MG63 (cell line): ENCODE data around the gene MUL1. TPM values are rescaled to one million over a fixed set of nuclear protein-coding genes. Genes with fewer than 3 reads are reported as not detected.
"Not testable (repeated sequence)": the region's sequence is repeated elsewhere in the genome, so short reads cannot be mapped to it uniquely, and the experiment has no call there.

Experiments used
- DNase-seq: peaks from one replicate; pipeline ENCODE4 v3.0.0-alpha.2; 2020
- H3K27me3 ChIP-seq: fragments of 250-450 bp; sonication (Bioruptor Pico); 2 replicates; pipeline ENCODE4 v1.5.1; 2020; ENCODE audit warnings: mild to moderate bottlenecking, moderate library complexity
- H3K36me3 ChIP-seq: fragments of 250-450 bp; sonication (Bioruptor Pico); 2 replicates; pipeline ENCODE4 v1.5.1; 2020; ENCODE audit warnings: mild to moderate bottlenecking, moderate library complexity
- H3K4me3 ChIP-seq: fragments of 250-450 bp; sonication (Bioruptor Pico); 2 replicates; pipeline ENCODE4 v1.5.1; 2020; ENCODE audit warnings: mild to moderate bottlenecking, moderate library complexity
- H3K9me3 ChIP-seq: fragments of 250-450 bp; sonication (Bioruptor Pico); 2 replicates; pipeline ENCODE4 v1.5.1; 2020; ENCODE audit warnings: mild to moderate bottlenecking, moderate library complexity
- total RNA-seq: library from RNA; depleted of rRNA; stranded (reverse); fragments of >200 nt; shearing (Covaris generic); gene quantifications from 2 replicates; pipeline ENCODE4 v1.2.3, GENCODE V29; 2014; ENCODE audit warnings: low replicate concordance

The MUL1 gene
- total RNA-seq, 1 experiment from 2014 or later, result 12.1 TPM

DNA sequence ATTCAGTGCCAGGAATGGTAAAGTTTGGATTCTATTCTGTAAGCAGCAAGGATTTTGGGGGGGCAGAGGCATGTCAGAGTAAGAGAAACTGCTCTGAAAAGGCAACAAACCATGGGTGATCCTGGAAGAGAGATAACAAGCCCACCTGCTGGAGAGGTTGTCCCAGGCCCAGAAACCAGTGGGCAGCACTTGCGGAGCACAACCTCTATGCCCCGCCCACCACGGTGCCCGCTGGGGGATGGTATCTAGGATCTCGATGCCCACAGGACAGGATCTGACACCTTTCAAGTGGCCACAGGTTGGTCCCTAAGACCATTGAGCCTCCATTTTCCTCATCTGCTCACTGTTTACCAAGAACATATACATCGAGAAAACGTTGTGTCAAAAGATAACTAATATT is 20.3 kb upstream of the MUL1 start:
- no peak for DNase-seq
- Histone ChIP-seq H3K4me3 (no peak overlapping the region), H3K36me3 (no peaks in the 10 kb centered on the region), H3K9me3 (no peaks in the 10 kb centered on the region), H3K27me3 (no peaks in the 10 kb centered on the region)

DNA sequence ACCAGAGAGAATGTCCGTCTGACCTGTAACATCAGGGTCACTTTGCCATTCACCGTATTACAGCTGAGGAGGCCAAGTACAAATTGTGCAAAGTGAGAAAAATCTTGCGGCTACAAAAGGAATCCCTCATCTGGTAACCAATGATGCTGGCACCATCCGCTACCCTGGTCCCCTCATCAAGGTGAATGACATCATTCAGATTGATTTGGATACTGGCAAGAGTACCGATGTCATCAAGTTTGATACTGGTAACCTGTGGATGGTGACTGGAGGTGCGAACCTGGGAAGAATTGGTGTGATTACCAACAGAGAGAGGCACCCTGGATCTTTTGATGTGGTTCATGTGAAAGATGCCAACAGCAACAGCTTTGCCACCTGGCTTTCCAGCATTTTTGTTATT is 18.3 kb upstream of the MUL1 start:
- Histone ChIP-seq H3K9me3 (no peaks in the 10 kb centered on the region), H3K27me3 (no peaks in the 10 kb centered on the region), H3K36me3 (no peaks in the 10 kb centered on the region), H3K4me3 (no peak overlapping the region)
- no peak for DNase-seq

DNA sequence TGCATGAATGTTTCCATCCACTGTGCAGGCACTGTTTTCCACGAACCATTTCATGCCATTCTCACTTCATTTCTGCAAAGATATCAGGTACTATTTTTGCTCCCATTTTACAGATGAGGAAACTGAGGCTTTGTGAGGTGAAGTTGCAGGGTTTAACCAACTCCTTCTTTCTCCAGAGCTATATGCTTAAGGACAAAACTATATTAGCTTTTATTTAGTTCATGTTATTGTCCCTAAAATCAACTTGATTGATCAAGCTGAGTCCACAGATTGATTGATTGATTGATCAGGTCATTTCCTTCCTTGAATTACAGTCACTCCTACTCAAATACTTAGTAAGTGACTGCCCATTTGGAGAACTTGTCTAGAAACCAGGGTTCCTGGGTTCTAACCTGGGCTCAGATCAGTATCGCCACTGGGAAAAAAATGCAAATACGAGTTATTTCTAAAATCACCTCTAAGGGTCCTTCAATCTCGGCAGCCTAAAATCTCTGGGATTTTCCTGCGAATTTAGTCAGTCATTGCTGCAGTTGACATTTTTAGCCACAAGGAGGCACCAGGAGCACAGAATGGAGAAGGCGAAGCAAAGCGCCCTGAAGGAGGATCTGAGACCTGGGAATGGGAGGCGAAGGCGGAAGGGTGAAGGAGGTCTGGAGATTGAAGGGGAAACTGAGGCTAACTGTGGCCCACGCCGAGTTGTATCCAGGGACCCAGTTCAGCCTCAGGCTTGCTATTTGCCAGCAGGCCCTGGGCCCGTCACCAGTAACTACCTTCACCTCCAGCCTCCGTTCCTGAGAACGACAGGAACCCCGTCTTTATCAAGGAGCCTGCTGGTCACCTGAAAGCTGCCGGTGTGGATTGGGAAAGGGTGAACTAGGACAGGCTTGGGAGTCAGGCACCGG is 14.3 kb upstream of the MUL1 start:
- DNase-seq, result peak; percentile 57
- Histone ChIP-seq H3K4me3 (no peak overlapping the region), H3K36me3 (no peaks in the 10 kb centered on the region), H3K27me3 (no peaks in the 10 kb centered on the region), H3K9me3 (no peaks in the 10 kb centered on the region)

DNA sequence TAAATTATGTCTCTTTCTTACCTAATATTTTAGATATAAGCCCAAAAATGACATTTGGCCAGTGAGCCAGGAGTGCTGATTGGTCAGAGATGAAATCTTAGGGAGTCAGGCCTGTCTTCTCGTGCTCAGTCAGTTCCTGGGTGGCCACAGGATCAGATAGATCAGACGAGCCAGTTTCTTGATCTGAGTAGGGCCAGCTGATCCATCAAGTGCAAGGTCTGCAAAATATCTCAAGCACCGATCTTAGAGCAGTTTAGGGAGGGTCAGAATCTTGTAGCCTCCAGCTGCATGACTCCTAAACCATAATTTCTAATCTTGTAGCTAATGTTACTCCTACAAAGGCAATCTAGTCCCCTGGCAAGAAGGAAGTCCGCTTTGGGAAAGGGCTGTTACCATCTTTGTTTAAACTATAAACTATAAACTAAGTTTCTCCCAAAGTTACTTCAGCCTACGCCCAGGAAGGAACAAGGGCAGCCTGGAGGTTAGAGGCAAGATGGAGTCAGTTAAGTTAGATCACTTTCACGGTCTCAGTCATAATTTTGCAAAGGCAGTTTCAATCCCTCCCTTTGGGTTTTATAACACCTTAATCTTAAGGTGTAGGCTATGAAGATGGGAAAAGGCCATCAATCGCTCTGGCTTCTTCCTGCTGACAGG is 11.8 kb upstream of the MUL1 start:
- H3K27me3 ChIP-seq, H3K36me3 ChIP-seq, H3K4me3 ChIP-seq, DNase-seq, H3K9me3 ChIP-seq: not testable (repeated sequence)

DNA sequence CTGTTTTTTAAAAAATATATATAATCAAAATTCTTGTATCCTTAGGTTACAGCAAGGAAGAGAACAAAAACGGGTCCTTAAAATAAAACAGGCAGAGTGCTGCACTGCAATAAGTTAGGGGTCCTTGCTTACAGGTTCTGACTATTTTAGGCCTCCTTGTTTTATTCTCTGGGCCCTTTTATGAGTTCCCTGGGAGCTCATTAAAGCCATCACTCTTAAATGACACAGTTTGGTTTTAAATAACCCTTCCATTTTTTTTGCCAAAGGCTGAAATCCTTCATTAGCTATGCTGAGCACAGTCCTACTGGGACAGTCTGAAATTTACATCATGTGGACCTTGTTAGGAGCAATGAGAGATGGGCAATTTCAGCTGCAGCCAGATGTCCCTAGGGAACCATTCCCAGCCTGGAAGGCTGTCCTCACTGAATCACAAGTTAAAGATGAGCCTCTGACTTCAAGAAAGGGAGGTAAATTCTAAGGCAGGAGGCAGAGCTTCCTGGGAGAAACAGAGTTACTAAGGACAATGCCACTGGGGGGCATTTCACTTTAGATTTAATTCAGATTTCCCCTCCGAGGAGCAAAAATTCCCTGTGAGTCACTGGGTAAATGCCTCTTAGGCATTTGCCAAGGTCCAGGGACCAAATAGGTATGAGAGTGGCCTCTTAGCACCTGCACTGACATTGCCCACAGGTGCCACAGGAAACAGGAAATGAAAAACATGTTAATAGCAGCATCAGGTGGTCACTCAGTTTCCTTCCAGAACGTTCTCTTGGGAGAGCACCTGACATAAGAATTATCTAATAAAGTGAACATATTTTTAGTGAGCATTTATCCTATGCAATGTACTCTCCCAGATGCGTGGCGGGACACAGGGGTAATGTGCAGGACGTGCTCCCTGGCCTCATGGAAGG is 3.8 kb upstream of the MUL1 start:
- H3K9me3 ChIP-seq, result no peaks in the 10 kb centered on the region
- H3K36me3 ChIP-seq, result no peaks in the 10 kb centered on the region; the same call in 1 of the 2 replicates
- no peaks in the 10 kb centered on the region for H3K27me3 ChIP-seq
- no peak overlapping the region for H3K4me3 ChIP-seq
- DNase-seq, result no peak

DNA sequence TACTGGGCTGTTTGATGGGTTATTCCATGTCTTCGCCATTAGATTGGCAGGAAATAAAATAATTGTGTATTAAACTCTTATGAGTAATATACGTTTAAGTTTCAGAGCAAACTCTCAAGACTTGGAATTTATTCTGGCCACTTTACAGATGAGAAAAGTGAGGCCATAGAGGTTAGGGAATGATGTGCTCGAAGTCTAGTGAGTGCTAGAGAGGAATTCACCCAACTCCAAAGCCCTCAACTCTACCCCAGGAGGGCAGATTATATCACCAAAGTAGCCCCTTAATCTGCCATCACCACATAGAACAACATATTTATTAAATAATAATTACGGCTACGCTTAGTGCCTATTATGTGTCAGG is 440 bp upstream of the MUL1 start:
- no peak for DNase-seq
- Histone ChIP-seq H3K9me3 (no peaks in the 10 kb centered on the region), H3K4me3 (peak overlapping the region; percentile 99), H3K27me3 (no peaks in the 10 kb centered on the region), H3K36me3 (peaks cover 21% of the 10 kb centered on the region)

- Histone ChIP-seq H3K4me3 (peak overlapping the region; percentile 99), H3K36me3 (peaks cover 33% of the 10 kb centered on the region), H3K9me3 (no peaks in the 10 kb centered on the region), H3K27me3 (no peaks in the 10 kb centered on the region)
- no peak for DNase-seq
Measured at GRCh38 chr1:20507248-20507563, 745 bp downstream of the MUL1 start.

DNA sequence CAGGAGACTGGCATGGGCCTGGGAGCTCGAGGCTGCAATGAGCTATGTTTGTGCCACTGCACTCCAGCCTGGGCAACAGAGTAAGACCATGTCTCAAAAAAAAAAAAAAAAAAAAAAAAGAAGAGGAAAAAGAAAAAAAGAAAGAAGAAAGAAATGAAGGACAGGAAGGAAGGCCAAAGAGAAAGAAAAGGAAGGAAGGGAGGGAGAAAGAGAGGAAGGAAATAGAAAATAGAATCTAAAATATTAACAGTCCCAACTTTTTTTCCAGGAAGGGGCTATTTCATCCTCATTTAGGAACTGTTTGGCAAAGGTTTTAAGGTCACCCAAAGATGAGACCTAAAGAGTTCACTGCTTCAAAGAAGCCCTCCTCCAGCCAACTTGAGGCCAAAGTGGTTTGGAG is 2.5 kb downstream of the MUL1 start:
- DNase-seq, result no peak
- Histone ChIP-seq H3K27me3 (no peaks in the 10 kb centered on the region), H3K9me3 (no peaks in the 10 kb centered on the region), H3K4me3 (no peak overlapping the region), H3K36me3 (peaks cover 43% of the 10 kb centered on the region)

- DNase-seq, result no peak
Measured at GRCh38 chr1:20500716-20501115, 7.2 kb downstream of the MUL1 start.

DNA sequence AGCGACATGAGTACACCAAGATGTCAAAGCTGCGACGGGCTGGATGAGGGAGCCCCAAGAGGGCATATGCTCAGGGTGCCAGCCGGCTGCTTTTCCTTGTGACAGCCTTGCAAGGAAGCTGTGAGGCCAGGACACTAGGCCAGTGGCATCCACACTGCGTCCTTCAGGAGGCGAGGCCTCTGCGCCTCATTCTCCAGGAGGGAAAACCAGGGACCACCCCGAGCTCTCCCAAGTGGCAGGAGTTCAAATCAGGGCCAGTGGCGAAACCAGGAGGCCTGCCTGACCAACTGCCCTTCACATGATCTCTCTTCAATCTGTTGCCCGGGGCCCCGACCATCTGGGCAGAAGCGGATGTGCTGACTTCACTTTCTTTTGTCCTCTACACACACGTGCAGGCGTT is 8.2 kb downstream of the MUL1 start:
- no peak overlapping the region for H3K4me3 ChIP-seq
- H3K9me3 ChIP-seq, result no peaks in the 10 kb centered on the region

More at GRCh38 chr1:20500716-20501115, 7.2 kb downstream of the MUL1 start:
- no peaks in the 10 kb centered on the region for H3K9me3 ChIP-seq
- H3K27me3 ChIP-seq, result no peaks in the 10 kb centered on the region
- H3K36me3 ChIP-seq, result peaks cover 51% of the 10 kb centered on the region
- no peak overlapping the region for H3K4me3 ChIP-seq

DNA sequence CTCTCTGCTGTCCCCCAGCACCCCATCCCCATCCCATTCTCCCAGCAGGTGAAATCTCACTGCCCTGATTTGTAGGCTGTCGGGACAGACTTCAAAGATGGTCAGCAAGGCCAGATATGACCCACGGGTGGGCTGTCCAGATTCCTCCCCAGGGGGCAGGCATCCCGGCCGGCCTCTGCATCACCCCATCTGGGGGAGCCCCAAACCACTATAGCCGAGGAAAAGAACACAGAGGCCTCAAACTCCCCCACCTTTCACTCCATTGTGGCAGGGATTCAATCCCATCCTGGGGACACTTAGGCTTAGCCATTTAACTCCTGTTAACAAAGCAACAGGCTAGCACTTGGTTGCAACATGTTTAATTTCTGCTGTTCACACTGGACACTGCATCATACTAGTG is 8.8 kb downstream of the MUL1 start:
- Histone ChIP-seq H3K9me3 (no peaks in the 10 kb centered on the region), H3K4me3 (no peak overlapping the region), H3K36me3 (peaks cover 41% of the 10 kb centered on the region), H3K27me3 (no peaks in the 10 kb centered on the region)
- DNase-seq, result no peak

More for the DNA sequence above, 8.2 kb downstream of the MUL1 start:
- no peaks in the 10 kb centered on the region for H3K27me3 ChIP-seq
- no peak for DNase-seq
- H3K36me3 ChIP-seq, result peaks cover 47% of the 10 kb centered on the region

DNA sequence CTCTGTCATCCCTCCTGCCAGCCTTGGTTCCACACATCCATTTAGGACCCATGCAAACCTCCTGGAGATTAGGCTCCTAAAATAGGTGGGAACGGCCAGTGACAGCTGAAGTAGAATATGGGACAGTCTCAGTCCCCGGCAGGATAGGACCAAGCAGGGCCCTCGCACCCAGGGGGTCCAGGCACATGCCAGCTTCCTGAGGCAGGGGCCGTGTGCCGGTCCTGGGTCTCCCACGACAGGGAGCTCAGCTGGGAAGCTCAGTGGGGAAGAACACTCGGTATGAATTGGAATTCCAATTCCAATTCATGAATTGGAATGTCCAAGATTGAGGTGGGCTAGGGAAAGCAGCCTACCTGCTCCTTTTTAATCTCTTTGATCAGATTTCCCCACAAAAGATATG is 9.8 kb downstream of the MUL1 start:
- Histone ChIP-seq H3K4me3 (no peak overlapping the region), H3K36me3 (peaks cover 35% of the 10 kb centered on the region), H3K9me3 (no peaks in the 10 kb centered on the region), H3K27me3 (no peaks in the 10 kb centered on the region)
- no peak for DNase-seq

GRCh38 chr1:20497506-20497905 is 10.4 kb downstream of the MUL1 start:
- Histone ChIP-seq H3K36me3 (peaks cover 29% of the 10 kb centered on the region), H3K9me3 (no peaks in the 10 kb centered on the region), H3K27me3 (no peaks in the 10 kb centered on the region), H3K4me3 (no peak overlapping the region)
- DNase-seq, result no peak

GRCh38 chr1:20496725-20497383 is 11.1 kb downstream of the MUL1 start:
- peaks cover 22% of the 10 kb centered on the region for H3K36me3 ChIP-seq
- H3K4me3 ChIP-seq, H3K27me3 ChIP-seq, DNase-seq, H3K9me3 ChIP-seq: not testable (repeated sequence)

DNA sequence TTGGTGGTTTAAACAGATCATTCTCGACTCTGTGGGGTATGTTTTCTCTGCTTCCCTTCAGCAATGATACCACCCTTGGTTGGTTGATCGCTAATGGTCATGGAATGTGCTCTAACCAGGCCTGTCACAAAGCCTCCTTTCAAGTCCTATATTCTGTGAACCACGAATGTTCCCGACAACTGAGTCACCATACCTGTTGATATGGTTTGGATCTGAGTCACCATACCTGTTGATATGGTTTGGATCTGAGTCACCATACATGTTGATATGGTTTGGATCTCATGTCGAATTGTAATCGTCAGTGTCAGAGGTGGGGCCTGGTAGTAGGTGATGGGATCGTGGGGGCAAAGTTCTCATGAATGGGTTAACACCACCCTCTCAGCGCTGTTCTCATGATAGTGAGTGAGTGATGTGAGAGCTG is 11.7 kb downstream of the MUL1 start:
- no peak for DNase-seq
- no peaks in the 10 kb centered on the region for H3K27me3 ChIP-seq
- H3K4me3 ChIP-seq, result no peak overlapping the region
- H3K36me3 ChIP-seq, result peaks cover 16% of the 10 kb centered on the region
- H3K9me3 ChIP-seq, result no peaks in the 10 kb centered on the region

DNA sequence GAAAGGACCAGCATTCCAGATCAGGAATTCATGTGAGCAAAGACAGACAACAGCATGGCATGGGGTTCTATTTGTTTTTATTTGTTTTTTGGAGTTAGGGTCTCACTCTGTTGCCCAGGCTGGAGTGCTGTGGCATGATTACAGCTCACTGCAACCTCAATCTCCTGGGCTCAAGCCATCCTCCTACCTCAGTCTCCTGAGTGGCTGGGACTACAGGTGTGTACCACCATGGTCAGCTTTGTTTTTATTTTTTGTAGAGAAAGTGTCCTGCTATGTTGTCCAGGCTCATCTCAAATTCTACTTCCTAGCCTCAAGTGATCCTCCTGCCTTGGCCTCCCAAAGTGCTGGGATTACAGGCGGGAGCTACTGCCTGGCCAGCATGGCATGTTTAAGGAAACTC is 12.3 kb downstream of the MUL1 start:
- peaks cover 16% of the 10 kb centered on the region for H3K36me3 ChIP-seq
- DNase-seq, result no peak

More for the DNA sequence above, 12.3 kb downstream of the MUL1 start:
- H3K9me3 ChIP-seq, result no peaks in the 10 kb centered on the region
- no peaks in the 10 kb centered on the region for H3K27me3 ChIP-seq
- no peak overlapping the region for H3K4me3 ChIP-seq
